HK-2 (cell line): ENCODE results near the gene SH3RF1.
A peak's percentile ranks its signal among the peaks of the same experiment; 100 is the strongest.

Experiments
- DNase-seq: peaks from one replicate; pipeline ENCODE4 v3.0.0-alpha.2; 2018; ENCODE audit not compliant: unreplicated experiment

SH3RF1 gene

DNA sequence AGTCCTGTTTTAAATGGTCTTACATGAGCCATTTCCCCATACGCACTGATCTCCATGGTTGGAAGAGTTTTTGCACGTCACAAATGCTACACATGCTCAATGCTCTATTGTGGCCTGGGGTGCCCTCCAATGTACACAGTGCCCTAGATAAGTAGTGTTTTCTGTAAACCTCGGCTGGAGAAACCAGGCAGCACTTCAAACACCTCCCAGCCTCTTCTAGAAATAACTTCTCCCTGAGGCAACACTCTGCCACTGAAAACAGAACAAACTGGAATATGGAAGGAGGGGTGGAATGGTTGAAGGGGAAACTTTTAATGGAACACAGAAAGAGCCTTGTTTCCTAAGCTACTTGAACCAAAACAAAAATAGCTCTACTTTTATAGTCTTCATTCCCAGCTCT, 136.8 kb downstream of the SH3RF1 start:
- no peak for DNase-seq

DNA sequence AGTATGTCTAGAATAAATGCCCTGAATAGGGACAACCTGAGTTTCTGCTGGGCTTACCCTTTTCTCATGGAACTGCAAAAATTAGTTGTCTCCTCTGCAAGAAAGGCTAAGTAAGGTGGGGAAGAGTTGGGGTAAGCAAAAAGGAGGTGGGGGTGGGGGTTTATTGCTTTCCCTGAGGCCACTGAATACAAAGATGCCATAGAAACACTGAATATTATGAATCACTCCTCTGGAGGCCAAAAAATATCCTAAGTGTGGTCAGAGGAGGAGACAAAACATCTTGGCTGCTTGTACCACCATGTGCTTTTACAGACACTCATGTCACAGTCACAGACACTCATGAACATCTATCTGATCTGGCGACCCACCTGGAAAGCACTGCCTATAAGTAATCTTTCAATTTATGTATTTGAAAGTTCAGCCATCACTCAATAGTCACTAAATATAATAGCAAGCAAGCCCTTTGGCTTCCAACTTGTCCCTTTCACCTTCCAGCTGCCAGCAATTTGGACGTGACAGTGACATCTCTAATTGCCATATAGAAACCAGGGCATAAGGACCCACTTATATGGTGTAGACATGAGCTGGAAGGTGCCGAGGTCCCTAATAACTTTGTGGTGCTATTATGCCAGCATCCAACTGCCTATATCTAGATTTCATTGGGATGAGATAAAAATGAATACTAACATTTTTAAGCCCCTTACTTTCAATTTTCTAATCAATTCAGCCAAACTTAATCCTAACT, 138.0 kb downstream of the SH3RF1 start:
- no peak for DNase-seq

DNA sequence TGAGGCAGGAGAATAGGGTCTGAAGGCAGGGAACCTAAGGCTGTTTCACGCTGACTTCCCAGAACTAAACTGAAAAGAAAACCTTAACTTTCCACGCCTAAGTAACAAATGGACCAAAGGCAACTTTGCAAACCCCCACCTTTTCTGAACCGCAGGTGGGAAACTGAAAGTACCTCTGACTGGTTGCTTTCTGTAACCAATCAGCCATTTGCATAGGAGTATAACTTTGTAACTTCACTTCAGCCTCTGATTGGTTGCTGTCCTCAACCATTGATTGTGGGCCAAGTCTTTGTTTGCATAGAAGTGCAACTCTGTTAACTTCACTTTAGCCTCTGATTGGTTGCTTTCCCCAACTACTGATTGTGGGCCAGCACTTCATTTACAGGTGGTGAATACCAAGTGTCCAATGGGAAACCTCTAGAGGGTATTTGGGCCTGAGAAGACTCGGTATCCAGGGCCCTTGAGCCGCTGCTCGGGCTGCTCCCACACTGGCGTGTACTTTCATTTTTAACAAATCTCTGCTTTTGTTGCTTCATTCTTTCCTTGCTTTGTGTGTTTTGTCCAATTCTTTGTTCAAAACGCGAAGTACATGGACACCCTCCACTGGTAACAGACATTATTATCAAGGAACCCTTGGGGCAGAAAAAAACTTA, 139.1 kb downstream of the SH3RF1 start:
- DNase-seq, result no peak

DNA sequence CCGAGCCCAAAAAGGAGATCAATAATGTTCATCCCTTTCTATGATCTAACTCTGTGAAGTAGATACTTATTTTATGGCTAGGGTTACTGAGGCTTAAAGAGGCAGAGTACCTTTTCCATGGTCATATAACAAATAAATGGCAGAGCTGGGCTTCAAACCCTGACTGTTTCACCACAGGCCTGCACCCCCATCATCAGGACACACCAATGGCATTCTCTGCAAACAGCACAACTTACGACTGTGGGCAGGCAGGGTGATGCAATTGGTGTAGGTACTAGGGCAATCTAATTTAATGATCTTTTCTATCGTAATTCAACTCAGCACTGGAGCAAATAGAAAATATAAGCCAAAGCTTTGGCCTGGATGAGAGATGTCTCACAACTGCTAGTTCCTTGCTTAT, 141.9 kb downstream of the SH3RF1 start:
- DNase-seq, result no peak

DNA sequence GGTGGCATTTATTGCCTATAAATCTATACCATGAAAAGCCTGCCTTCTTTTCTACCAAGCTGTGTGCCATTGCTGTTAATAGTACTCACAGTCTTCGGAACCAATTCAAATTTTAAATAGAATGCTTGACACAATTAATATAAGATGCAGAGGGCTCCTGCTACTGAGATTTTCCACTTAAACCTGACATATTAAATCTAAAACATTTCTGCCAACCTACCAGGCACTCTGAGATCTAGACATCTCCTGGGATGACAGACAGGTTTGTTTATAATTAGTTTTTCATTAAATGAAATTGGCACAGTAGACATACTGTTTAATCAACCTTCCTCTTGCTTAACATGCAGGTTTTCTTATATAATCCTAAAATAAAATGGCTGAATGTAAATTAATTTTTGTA, 143.4 kb downstream of the SH3RF1 start:
- no peak for DNase-seq

DNA sequence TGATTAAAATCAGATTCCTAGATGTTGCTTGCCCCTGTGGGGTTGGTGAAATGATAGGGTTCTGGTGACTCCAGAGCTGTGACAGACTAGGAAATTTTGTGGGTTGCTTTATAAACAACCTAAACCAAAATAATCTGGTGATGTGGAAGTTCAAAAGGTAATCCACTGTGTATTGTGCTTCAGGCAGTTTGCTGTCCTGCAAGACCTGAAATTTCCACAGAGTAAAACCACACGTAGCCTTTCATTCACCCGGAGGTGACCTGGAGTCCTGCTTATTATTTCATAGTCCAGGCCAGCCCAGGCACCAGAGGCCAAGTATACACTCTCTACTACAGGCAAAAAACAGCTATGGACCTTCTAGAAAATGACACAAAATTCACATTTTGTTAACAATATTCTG, 146.1 kb downstream of the SH3RF1 start:
- DNase-seq, result no peak

DNA sequence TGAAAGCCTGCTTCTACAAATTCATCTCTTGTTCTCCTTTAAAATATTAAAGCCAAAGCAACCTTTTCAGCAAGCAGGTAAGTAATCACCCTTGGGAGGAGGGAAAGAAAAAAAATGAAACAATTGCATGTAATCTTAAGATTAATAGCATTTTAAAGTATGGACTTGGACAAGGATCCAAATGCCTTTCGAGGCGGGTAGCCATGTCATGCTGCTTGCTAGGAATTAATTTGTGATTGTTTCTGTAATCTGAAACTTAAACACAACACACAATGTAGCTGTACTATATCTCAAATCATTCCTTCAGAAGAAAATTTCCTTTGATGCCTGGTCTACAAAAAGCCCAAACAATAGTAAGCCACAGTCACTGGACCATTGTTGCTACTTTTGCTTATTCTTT, 148.3 kb downstream of the SH3RF1 start:
- no peak for DNase-seq

DNA sequence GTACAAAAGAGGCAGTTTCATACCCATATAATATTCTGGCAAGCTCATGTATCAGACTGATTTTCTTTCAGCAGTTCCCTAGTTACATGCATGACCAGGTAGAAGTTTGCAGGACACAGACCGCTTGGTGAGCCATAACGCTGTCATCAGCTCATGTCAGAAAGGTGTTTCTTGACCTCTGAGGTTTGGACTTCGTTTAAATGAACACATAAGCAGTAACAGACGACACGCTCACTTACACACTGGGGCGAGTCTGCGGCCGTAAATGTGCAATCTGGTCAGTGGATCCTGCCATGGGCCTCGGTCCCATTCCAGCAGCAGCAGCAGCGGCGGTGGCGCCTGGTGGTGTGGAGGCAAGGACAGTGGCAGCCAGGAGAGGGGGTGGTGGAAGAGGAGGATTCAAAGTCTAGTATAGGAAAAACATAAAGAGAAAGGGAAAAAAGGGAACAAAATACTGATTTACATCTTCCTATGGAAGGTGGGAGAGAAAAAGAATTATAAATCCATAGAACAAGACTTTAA, 148.8 kb downstream of the SH3RF1 start:
- DNase-seq, result no peak

DNA sequence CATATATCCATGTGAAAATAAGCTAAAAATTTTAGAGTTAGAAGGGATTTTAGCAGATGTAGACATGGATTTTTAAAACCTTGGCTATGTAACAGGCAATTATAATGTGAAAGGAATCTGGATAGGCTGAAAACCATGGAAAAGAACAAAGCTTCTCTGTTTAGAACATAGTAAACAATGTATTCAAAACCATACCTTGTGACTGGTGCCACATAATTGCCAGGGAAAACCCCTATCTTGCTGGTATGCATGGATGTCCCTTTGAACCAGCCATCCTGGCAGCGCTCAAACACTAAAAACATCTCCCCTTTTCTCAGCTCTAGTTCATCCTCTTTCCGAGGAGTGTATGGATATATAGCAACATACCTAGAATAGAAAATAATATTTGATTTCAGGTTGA, 150.1 kb downstream of the SH3RF1 start:
- DNase-seq, result no peak

DNA sequence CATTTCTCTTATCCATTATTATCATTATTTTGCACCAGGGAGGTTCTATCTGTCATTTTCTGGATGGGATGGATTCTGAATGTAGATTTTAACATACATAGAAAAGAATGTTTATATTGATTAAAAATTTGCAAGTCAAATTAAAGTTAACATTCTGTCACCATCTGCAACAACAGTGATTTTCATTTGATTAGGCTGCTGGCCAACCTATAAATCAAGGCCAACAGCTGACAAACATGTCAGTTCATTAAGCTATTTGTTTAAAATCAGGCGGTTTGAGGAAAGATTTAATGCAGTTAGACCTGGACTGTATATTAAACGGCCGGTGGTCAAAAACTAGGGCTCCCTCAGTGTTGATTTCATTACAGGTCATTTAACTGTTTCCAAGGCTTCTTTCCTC, 151.2 kb downstream of the SH3RF1 start:
- DNase-seq, result no peak

DNA sequence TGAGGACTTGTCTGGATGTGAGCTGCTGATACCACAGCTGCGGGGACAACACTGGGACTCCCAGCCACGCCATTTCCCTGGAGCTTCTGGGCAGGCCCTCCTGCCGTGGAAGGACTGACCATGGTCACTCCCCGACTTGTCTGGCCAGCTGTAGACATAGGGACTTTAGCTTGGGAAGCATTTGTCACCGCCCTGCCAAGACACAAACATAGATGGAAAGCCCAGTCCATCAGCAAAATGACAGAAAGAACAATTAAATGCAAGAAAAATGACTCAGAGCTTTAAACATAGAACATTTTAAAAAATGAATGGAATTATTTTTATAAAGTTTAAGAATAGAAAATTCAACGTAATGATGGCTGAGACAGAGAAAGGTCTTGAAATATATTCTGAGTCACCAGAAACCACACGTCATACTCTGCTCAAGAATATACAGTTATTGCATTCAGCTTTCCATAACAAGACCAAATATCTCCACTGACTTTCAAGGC, 153.1 kb downstream of the SH3RF1 start:
- no peak for DNase-seq

DNA sequence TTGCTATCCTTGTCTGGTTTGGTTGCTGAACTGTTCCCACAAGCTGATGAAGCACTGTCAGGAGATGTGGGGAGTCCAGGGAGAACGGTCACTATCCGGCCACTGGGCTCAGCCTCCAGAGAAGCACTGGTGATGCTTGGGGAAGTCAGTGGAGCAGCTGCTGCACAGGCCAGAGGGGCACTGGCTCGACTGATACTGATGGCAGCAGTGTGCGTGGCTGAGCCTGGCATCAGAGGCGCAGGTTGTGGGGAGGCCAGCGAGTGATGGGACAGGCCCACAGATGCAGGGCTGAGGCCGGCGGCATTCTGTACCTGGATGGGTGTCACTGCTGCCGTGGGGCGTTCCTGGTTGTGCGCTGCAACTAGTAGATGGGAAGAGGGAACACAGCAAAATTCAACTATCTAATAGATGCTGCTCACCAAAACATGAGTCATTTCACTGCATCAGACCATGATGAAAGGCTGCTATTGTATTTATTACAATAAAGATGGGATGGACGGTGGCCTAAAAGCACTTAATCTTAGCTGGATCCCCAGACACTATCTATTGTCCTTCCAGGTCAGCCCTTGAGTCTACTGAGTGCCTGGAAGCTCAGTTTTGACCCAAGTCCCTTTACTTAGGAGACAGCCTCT, 154.4 kb downstream of the SH3RF1 start:
- DNase-seq, result peak; percentile 8

DNA sequence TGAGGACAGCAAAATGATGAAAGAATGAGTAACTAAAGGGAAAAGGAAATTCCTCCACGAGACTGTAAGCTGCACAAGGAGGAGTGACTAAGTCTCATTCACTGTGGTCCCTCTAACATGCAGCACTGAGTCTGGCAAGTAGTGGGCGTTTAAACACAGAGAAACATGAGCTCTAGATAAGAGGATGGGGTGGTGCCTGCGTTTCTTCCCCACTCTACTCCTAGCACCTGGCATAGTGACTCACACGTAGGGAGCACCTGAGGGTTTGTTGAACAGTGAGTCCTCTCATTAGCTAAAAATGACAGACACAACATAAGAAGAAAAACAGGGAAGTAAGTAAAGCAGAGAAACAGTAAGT, 154.9 kb downstream of the SH3RF1 start:
- peak; percentile 64 for DNase-seq

DNA sequence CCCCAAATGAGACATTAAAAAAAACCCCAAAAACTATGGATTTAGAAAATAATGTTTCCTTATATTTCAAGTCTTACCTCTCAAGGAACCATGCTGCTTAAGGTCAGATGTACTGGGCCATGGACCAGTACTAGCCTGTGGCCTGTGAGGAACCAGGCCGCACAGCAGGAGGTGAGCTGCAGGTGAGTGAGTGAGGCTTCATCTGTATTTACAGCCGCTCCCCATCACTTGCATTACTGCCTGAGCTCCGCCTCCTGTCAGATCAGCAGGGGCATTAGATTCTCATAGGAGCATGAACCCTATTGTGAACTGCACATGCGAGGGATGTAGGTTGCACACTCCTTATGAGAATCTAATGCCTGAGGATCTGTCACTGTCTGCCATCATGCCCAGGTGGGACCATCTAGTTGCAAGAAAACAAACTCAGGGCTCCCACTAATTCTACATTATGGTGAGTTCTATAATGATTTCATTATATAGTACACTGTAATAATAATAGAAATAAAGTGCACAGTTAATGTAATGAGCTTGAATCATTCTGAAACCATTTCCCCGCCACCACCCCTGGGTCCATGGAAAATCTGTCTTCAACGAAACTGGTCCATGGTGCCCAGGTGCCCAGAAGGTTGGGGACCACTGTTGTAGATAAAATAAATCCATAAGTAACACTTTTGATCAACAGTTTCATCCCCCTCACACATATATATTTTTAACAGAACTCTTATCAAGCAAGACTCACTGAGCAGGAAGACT, 155.4 kb downstream of the SH3RF1 start:
- DNase-seq, result no peak

DNA sequence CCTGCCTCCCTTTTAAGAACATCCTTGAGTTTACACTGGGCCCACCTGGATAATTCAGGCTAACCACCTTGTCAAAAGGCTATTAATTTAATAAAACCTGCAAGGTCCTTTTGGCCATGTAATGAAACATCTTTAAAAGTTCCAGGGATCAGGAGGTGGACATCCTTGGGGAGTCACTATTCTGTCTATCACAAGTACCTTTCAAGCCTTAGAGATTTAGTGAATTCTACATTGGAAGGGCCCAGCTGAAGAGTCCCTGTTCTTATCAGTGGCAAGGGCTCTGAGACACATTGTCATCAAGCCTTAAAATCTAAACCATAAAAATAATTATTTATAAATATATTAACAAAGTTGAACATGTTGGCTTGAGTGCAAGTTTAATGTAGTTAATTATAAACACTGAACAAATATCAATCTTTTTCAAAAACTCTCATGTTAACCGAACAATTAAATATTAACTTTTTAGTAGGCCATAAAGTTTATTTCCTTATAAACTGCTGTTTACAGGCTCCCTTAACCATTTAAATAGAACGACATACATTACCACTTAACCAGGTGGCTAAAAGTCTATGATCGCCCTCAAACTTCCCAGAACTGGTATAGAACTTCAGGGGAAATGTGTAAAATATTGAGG, 156.3 kb downstream of the SH3RF1 start:
- no peak for DNase-seq

DNA sequence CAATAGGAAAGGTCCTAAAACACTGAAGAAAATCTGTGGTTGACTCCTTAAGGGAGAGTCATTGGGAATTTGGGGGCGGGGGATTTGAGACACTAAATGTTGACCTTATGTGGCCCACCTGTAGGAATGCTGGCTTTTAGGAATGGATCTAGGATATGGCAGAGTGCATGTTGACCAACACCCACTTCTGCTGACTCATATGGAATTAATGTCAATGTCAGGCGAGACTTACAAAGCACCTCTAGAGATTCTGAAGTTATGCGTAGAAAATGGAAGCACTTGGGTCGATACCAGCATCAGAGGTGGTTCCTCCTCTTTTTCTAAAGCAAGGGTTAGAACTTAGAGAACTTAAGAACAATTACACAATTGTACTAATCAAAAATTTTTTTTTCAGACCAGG, 160.1 kb downstream of the SH3RF1 start:
- DNase-seq, result no peak

DNA sequence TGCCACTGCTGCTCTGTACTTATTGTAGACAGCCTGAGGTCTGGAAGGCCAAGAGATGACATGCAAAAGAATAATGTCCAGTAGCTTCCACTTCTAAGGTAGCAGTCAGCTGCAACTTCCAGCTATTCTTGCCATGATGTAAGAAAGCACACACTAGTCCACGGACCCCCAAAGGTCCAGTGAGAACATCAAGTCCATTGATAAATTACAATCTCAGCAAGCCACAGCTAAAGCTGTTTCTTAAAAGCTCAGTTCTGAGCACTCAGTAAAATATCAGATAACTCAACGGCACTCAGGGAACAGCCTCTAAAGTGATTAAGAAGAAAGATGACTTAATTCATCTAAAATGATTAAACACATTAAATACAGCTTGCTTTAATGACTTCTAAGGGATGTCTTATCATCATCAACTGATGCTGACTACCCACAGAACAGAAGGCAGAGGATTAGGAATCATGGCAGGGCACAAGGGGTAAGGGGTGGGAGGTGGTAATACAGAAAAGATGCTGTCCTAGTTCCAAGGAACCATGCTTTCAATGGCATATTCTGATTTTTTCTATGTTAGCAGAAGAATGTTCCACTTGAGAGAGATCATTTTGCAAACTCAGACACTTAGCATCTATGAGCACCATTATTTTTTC, 161.6 kb downstream of the SH3RF1 start:
- DNase-seq, result no peak

DNA sequence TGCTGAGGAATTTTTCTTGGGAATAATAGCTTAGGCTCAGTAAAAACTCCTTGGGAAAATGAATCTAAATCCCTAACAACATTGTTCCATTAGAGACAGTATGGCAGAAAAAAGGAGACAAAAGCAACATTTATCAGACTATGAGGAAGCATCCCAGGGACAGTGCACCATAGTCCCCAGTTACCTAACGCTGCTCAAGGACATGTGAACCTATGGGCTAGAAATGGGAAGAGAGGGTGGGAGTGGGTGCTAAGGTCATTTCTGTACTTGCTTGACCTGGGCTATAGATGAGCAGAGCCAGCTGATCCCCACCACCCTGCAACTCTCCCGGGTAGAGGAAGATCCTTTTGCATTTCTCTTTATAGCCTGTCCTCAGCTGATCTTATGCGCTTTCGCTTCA, 162.5 kb downstream of the SH3RF1 start:
- DNase-seq, result no peak

DNA sequence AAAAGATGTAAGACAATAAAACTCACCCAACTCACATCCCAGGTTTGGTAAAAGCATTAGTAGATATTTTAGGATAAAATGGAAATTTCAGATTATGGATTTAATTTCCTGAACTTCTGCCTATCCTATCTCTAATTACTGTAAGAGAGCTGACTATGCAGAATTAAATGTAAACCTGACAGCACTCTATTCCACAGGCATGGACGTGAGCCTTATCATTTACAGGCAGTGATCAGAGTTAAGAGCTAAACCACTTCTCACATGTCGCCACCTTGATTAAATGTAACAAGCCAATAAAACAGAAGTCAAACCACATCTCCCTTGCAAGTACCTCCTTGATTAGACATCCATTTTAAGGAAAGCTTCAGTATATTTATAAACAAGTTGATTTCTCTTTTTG, 163.2 kb downstream of the SH3RF1 start:
- DNase-seq, result no peak

DNA sequence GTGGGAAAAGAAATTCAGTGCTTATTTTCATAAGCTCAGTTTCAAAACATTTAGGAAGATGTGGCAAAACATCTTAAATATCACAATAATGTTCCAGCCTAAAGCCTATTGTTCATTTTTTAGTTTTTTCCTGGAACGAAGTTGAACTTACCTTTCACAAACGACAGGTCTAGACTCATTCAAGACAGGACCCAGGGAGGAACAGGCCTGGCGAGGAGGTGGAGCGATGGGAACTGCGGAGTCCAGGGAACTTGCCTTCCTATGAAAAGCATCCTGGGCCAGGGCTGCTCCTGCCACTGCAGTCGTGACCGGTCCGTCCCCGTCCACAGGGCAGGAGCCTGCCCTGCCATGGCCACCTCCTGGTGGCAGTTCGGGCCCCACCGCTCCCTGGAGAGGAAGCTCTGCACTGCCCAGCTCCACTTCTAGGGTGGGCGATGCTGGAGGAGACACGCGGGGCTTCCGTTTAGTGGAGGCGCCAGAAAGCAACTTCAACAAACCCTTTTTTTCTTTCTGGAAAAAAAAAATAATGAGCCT, 164.0 kb downstream of the SH3RF1 start:
- no peak for DNase-seq

DNA sequence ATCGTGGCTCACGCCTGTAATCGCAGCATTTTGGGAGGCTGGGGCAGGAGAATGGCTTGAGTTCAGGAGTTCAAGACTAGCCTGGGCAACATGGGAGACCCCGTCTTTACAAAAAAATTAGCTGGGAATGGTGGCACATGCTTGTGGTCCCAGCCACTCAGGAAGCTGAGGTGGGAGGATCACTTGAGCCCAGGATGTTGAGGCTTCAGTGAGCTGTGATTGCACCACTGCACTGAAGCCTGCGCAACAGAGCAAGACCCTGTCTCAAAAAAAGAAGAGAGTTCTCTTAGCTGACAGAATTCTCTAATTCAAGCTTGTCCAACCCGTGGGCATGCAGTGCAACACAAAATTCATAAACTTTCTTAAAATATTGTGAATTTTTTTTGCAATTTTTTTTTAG, 165.1 kb downstream of the SH3RF1 start:
- no peak for DNase-seq
